Bronchial smooth muscle cell (primary cell): ENCODE measurements around the gene CEP192. TPM values are rescaled to one million over a fixed set of nuclear protein-coding genes. Genes with fewer than 3 reads are reported as not detected.

ENCODE experiments used
- total RNA-seq: library from RNA; depleted of rRNA; stranded (reverse); fragments of >200 nt; gene quantifications from 2 replicates; pipeline ENCODE4 v1.2.1, GENCODE V29; 2014

CEP192 gene, protein sequence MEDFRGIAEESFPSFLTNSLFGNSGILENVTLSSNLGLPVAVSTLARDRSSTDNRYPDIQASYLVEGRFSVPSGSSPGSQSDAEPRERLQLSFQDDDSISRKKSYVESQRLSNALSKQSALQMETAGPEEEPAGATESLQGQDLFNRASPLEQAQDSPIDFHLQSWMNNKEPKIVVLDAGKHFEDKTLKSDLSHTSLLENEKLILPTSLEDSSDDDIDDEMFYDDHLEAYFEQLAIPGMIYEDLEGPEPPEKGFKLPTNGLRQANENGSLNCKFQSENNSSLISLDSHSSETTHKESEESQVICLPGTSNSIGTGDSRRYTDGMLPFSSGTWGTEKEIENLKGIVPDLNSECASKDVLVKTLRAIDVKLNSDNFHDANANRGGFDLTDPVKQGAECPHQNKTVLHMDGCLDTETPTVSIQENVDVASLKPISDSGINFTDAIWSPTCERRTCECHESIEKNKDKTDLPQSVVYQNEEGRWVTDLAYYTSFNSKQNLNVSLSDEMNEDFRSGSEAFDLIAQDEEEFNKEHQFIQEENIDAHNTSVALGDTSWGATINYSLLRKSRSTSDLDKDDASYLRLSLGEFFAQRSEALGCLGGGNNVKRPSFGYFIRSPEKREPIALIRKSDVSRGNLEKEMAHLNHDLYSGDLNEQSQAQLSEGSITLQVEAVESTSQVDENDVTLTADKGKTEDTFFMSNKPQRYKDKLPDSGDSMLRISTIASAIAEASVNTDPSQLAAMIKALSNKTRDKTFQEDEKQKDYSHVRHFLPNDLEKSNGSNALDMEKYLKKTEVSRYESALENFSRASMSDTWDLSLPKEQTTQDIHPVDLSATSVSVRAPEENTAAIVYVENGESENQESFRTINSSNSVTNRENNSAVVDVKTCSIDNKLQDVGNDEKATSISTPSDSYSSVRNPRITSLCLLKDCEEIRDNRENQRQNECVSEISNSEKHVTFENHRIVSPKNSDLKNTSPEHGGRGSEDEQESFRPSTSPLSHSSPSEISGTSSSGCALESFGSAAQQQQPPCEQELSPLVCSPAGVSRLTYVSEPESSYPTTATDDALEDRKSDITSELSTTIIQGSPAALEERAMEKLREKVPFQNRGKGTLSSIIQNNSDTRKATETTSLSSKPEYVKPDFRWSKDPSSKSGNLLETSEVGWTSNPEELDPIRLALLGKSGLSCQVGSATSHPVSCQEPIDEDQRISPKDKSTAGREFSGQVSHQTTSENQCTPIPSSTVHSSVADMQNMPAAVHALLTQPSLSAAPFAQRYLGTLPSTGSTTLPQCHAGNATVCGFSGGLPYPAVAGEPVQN (N-terminal part only)
- 27.1 and 27.6 TPM in 2 replicates for total RNA-seq

DNA sequence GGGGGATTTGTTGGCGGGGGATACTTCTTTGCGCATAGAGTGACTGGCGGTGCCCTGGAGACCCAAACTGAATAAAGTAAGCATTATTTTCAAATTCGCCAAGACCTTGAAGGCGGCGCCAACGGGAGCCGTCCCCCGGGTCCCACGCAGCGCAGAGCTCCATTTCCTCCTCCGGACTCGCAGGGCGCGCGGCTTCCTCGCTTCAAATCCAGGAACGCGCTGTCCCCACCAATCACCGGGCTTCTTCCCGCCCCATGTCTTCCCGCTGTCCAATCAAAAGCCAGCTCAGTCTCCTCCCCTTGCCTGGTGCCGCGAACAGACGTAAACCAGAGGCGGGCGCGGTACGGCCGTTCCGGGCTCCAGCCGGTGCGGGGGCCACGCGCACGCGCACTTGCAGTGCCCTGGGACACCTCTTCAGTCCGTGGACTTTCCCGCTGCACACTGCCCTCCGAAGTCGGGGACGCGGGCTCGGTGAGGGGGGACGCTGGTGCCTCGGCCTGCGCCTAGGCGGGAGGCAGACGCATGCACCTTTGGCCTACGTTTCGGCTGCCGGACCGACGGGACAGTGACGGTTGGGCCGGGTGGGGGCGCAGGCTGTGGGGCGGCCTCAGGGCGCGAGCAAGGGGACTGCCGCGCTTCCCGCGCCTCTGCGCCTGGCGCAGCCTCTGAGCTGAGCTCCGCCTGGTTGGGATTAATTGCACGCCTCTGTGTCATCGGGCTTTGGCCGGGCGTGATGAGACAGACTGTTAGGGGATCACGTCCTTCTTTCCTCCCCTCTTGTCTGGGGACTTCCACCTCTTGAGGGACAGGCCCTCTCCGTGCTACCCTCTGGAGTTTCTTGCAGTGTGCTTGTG lies at the start of gene CEP192:
Gene CEP192, plus strand, starts transcription at position 396 of the 854 bp plus-strand sequence. CDS start 8,063 bp downstream, outside the sequence.

GRCh38 chr18:12947285-12948049 lies 43.7 kb upstream of the CEP192 start, which contains the start of gene SEH1L:
Gene SEH1L, plus strand, starts transcription at chr18:12948011. Its CDS starts 111 bp downstream, at chr18:12948122.

Other genes starting within 250 kb of the CEP192 start
- gene PTPN2, start 107.1 kb upstream of the CEP192 start, total RNA-seq, result 22.3 and 24.1 TPM in 2 replicates
- gene SEH1L, start 43.4 kb upstream of the CEP192 start, total RNA-seq, result 22.7 and 26.0 TPM in 2 replicates
- gene LDLRAD4, start 227.4 kb downstream of the CEP192 start, total RNA-seq, result 0.16 TPM in 1 of 2 replicates, not detected in the other